ENCODE measurements around the gene CNTNAP2. TPM values are rescaled to one million over a fixed set of nuclear protein-coding genes. Genes with fewer than 3 reads are reported as not detected.

CNTNAP2 gene
- total RNA-seq, 2 experiments from 2014 or later, result not detected

DNA sequence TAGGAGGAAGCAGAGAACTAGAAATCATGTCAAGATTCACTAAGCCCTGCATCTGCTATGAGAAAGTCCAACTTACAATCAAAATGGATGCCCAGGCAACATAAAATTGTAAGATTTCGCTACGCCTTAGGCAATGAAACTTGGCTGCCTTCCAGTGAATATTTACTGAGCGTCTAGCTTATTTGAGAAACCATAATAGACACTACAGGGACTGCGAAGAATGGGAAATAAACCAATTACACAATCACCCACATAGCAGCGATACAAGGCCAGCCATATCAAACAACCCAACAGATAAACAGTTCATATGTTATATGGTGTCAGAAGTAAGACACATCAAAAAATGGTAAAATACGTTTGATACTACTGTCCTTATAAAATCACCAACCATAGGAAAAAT, 1928.9 kb downstream of the CNTNAP2 start:
- no peaks in the 10 kb centered on the region for H3K36me3 Mint-ChIP-seq (ENCODE audit: low read depth)
- ChIA-PET CTCF (no interaction called here), POLR2A (no interaction called here)
- ATAC-seq (ENCODE audit: poor library complexity) (no peak), DNase-seq (no peak)
- Histone ChIP-seq H3K27me3 (ENCODE audit: control insufficient read depth in 1 of 2, insufficient read depth in 2 of 2, low read length in 2 of 2) (no peaks in the 10 kb centered on the region), H3K27ac (ENCODE audit: low read depth in 1 of 2, low read length in 2 of 2) (no peak overlapping the region), H3K4me3 (ENCODE audit: low read length) (no peak overlapping the region), H3K9me3 (ENCODE audit: control insufficient read depth in 1 of 2, insufficient read depth in 1 of 2, low read length in 2 of 2) (peaks cover 0 to 8% of the 10 kb centered on the region in 2 experiments), H3K36me3 (ENCODE audit: insufficient read depth, low read length) (no peaks in the 10 kb centered on the region), H3K4me1 (ENCODE audit: insufficient read depth, low read length) (no peaks in the 10 kb centered on the region)
- H3K27me3 Mint-ChIP-seq, result no peaks in the 10 kb centered on the region
- no peaks in the 10 kb centered on the region for H3K4me1 Mint-ChIP-seq (ENCODE audit: low read depth)
- H3K9me3 Mint-ChIP-seq, result no peaks in the 10 kb centered on the region
- H3K4me3 Mint-ChIP-seq, result no peak overlapping the region
- no peak overlapping the region for H3K27ac Mint-ChIP-seq
- TF ChIP-seq, protein P1, sequence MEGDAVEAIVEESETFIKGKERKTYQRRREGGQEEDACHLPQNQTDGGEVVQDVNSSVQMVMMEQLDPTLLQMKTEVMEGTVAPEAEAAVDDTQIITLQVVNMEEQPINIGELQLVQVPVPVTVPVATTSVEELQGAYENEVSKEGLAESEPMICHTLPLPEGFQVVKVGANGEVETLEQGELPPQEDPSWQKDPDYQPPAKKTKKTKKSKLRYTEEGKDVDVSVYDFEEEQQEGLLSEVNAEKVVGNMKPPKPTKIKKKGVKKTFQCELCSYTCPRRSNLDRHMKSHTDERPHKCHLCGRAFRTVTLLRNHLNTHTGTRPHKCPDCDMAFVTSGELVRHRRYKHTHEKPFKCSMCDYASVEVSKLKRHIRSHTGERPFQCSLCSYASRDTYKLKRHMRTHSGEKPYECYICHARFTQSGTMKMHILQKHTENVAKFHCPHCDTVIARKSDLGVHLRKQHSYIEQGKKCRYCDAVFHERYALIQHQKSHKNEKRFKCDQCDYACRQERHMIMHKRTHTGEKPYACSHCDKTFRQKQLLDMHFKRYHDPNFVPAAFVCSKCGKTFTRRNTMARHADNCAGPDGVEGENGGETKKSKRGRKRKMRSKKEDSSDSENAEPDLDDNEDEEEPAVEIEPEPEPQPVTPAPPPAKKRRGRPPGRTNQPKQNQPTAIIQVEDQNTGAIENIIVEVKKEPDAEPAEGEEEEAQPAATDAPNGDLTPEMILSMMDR (IDR thresholded peaks at IDR 0.05), result no peak
- intact Hi-C loops (cut with DNase I, micrococcal nuclease), result no loop called here

DNA sequence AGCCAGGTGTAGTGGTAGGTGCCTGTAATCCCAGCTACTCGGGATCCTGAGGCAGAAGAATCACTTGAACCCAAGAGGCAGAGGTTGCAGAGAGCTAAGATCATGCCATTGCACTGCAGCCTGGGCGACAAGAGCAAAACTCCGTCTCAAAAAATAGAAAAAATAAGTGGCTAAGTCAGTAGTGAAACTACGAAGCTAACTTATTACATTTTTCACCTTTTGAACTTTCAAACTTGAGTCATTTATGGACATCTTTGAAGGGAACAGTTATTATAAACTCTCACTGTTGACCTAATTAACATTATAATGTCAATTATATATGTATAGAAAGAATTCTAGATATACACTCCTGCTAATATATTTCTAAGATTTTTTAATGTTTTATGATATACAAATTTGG, 1932.5 kb downstream of the CNTNAP2 start:
- Mint-ChIP-seq H3K4me3 (no peak overlapping the region), H3K4me1 (ENCODE audit: low read depth) (no peaks in the 10 kb centered on the region), H3K27me3 (no peaks in the 10 kb centered on the region), H3K9me3 (no peaks in the 10 kb centered on the region), H3K36me3 (ENCODE audit: low read depth) (no peaks in the 10 kb centered on the region), H3K27ac (no peak overlapping the region)
- Histone ChIP-seq H3K36me3 (ENCODE audit: insufficient read depth, low read length) (no peaks in the 10 kb centered on the region), H3K4me1 (ENCODE audit: insufficient read depth, low read length) (no peaks in the 10 kb centered on the region), H3K4me3 (ENCODE audit: low read length) (no peak overlapping the region), H3K27ac (ENCODE audit: low read depth in 1 of 2, low read length in 2 of 2) (no peak overlapping the region), H3K9me3 (ENCODE audit: control insufficient read depth in 1 of 2, insufficient read depth in 1 of 2, low read length in 2 of 2) (peaks cover 0 to 8% of the 10 kb centered on the region in 2 experiments), H3K27me3 (ENCODE audit: control insufficient read depth in 1 of 2, insufficient read depth in 2 of 2, low read length in 2 of 2) (no peaks in the 10 kb centered on the region)
- TF ChIP-seq, protein P1 (IDR thresholded peaks at IDR 0.05), result no peak
- POLR2A ChIA-PET, result no interaction called here
- ATAC-seq (ENCODE audit: poor library complexity) (no peak), DNase-seq (no peak)
- CTCF ChIA-PET, result no interaction called here
- intact Hi-C loops (cut with DNase I, micrococcal nuclease), result no loop called here

DNA sequence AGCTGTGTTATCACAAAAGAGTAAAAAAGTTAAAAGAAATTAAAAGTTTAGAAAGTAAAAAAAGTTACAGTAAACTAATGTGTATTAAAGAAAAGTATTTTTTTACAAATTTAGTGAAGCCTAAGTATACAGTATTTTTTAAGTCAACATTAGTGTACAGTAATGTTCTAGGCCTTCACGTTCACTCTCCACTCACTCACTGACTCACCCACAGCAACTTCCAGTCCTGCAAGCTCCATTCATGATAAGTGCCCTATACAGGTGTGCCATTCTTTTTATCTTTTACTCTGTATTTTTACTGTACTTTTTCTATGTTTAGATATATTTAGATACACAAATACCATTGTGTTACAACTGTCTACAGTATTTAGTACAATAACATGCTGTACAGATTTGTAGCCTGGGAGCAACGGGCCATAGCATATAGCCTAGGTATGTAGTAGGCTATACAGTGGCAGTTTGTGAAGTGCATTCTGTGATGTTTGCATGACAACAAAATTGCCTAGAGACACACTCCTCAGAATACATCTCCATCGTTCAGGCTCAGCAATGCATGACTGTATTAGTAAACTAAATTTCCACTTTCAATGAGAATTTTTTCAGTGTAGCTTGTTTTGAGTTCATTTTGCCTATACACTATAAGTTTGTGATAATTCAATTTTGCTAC, 1934.0 kb downstream of the CNTNAP2 start:
- no peak for DNase-seq
- Mint-ChIP-seq H3K4me1 (ENCODE audit: low read depth) (no peaks in the 10 kb centered on the region), H3K4me3 (no peak overlapping the region), H3K27me3 (no peaks in the 10 kb centered on the region), H3K9me3 (no peaks in the 10 kb centered on the region), H3K27ac (no peak overlapping the region), H3K36me3 (ENCODE audit: low read depth) (no peaks in the 10 kb centered on the region)
- Histone ChIP-seq H3K4me1 (ENCODE audit: insufficient read depth, low read length) (no peaks in the 10 kb centered on the region), H3K9me3 (ENCODE audit: control insufficient read depth in 1 of 2, insufficient read depth in 1 of 2, low read length in 2 of 2) (no peaks in the 10 kb centered on the region), H3K36me3 (ENCODE audit: insufficient read depth, low read length) (no peaks in the 10 kb centered on the region), H3K4me3 (ENCODE audit: low read length) (no peak overlapping the region), H3K27me3 (ENCODE audit: control insufficient read depth in 1 of 2, insufficient read depth in 2 of 2, low read length in 2 of 2) (no peaks in the 10 kb centered on the region), H3K27ac (ENCODE audit: low read depth in 1 of 2, low read length in 2 of 2) (no peak overlapping the region)
- ChIA-PET CTCF (interaction anchor here (0.7 kb wide), 1 partner anchor 13 kb away, joined by 3 read pairs; no protein-coding TSS in a partner anchor), POLR2A (no interaction called here)
- TF ChIP-seq, protein P1 (IDR thresholded peaks at IDR 0.05), result no peak
- no peak for ATAC-seq (ENCODE audit: poor library complexity)
- intact Hi-C loops (cut with DNase I, micrococcal nuclease), result no loop called here

Measured in CD4-positive, alpha-beta T cell (primary cell).